Measurements from ENCODE around the gene RBM15.
A peak's percentile ranks its signal among the peaks of the same experiment; 100 is the strongest.

Gene RBM15

GRCh38 chr1:110338886-110339406 is at the start of gene RBM15:
Gene RBM15 (plus strand): TSS chr1:110339377. CDS start chr1:110339406, 29 bp downstream.
- FAIRE-seq: peak; percentile 98

GRCh38 chr1:110291241-110292030 is 47.7 kb upstream of the RBM15 start:
- FAIRE-seq: no peak

- FAIRE-seq: no peak
Measured at GRCh38 chr1:110292031-110292741, 47.0 kb upstream of the RBM15 start.

- no peak for FAIRE-seq
Measured at GRCh38 chr1:110293601-110294104, 45.5 kb upstream of the RBM15 start.

- FAIRE-seq: no peak
Measured at GRCh38 chr1:110294308-110294707, 44.9 kb upstream of the RBM15 start.

- no peak for FAIRE-seq
Measured at GRCh38 chr1:110298991-110299390, 40.2 kb upstream of the RBM15 start.

GRCh38 chr1:110300412-110301085 is 38.6 kb upstream of the RBM15 start:
- no peak for FAIRE-seq

- FAIRE-seq: no peak
Measured at GRCh38 chr1:110302836-110303235, 36.3 kb upstream of the RBM15 start.

- no peak for FAIRE-seq
Measured at GRCh38 chr1:110305900-110306420, 33.2 kb upstream of the RBM15 start.

- FAIRE-seq: no peak
Measured at GRCh38 chr1:110307239-110307974, 31.8 kb upstream of the RBM15 start.

- no peak for FAIRE-seq
Measured at GRCh38 chr1:110308247-110308646, 30.9 kb upstream of the RBM15 start.

- no peak for FAIRE-seq
Measured at GRCh38 chr1:110309139-110309538, 30.0 kb upstream of the RBM15 start.

- FAIRE-seq: no peak
Measured at GRCh38 chr1:110309767-110310166, 29.4 kb upstream of the RBM15 start.

GRCh38 chr1:110310300-110310699 is 28.9 kb upstream of the RBM15 start:
- no peak for FAIRE-seq

GRCh38 chr1:110312188-110313121 is 26.7 kb upstream of the RBM15 start:
- no peak for FAIRE-seq

- no peak for FAIRE-seq
Measured at GRCh38 chr1:110316735-110317134, 22.4 kb upstream of the RBM15 start.

- FAIRE-seq: no peak
Measured at GRCh38 chr1:110318046-110318445, 21.1 kb upstream of the RBM15 start.

GRCh38 chr1:110319332-110320167 is 19.6 kb upstream of the RBM15 start:
- no peak for FAIRE-seq

- FAIRE-seq: no peak
Measured at GRCh38 chr1:110320168-110320518, 19.0 kb upstream of the RBM15 start.

- FAIRE-seq: no peak
Measured at GRCh38 chr1:110321045-110321444, 18.1 kb upstream of the RBM15 start.

All from G401.6 (cell line).